Measurements from ENCODE around the gene TRIM26. TPM values are rescaled to one million over a fixed set of nuclear protein-coding genes. Genes with fewer than 3 reads are reported as not detected.

Gene TRIM26
- total RNA-seq, 6 experiments from 2014 or later = 28.8 to 47.5 (median 38.9) TPM

DNA sequence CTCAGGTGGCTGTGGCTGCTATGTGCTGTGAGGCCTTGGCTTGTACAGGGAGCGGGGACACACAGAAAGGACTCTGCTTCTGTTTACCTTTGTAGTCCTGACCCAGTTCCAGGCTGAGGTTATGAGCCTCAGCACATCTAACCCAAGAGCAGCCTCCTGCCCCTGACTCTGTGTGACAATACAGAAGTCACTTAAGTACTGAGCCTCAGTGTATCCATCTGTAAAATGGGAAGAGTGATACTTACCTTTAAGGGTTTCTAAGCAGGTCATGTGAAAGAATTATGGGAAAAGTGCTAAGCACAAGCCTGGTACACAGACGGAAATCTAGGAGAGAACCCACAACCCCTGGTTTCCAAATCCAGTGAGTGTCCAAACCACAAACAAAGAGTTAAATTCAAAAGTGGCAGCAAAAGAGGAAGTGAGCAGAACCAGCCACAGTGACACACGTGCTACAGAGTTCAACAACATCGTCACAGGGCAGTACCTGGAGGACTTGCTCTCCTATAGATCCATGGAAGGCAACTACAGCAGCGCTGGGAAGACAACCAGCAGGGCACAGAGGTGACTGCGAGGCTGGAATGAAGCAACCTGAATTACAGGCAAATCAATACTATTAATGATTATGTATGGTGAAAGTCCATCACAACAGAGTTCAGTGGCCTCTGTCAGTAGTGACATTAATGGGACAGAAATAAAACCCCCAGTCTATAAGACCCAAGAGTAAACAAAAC, 12.5 kb downstream of the TRIM26 start:
- ATAC-seq = peak; percentile 78 to 90 (median 87)
- 14% methylated on average over 6 of the region's 6 CpGs for WGBS (ENCODE audit: insufficient coverage, low coverage, low lambda C conversion rate, missing lambda C conversion rate)
- Histone ChIP-seq H3K27me3 (no peaks in the 10 kb centered on the region), H3K4me1 (peaks cover 0 to 60% (median 29%) of the 10 kb centered on the region in 4 donors), H3K9me3 (no peaks in the 10 kb centered on the region), H3K4me3 (peak overlapping the region in 1 of 3 donors; percentile 0), H3K36me3 (peaks cover 0 to 39% (median 18%) of the 10 kb centered on the region in 4 donors), H3K27ac (peak overlapping the region; percentile 33 to 86 (median 65))
- TF ChIP-seq, protein P1, sequence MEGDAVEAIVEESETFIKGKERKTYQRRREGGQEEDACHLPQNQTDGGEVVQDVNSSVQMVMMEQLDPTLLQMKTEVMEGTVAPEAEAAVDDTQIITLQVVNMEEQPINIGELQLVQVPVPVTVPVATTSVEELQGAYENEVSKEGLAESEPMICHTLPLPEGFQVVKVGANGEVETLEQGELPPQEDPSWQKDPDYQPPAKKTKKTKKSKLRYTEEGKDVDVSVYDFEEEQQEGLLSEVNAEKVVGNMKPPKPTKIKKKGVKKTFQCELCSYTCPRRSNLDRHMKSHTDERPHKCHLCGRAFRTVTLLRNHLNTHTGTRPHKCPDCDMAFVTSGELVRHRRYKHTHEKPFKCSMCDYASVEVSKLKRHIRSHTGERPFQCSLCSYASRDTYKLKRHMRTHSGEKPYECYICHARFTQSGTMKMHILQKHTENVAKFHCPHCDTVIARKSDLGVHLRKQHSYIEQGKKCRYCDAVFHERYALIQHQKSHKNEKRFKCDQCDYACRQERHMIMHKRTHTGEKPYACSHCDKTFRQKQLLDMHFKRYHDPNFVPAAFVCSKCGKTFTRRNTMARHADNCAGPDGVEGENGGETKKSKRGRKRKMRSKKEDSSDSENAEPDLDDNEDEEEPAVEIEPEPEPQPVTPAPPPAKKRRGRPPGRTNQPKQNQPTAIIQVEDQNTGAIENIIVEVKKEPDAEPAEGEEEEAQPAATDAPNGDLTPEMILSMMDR (IDR thresholded peaks at IDR 0.05) = no peak
- no peak for TF ChIP-seq POLR2A (IDR thresholded peaks at IDR 0.05)
- intact Hi-C loops (cut with DNase I) = no loop called here
- DNase-seq = peak; percentile 60 to 87 (median 84)

- TF ChIP-seq, protein P1 (IDR thresholded peaks at IDR 0.05) = no peak
- TF ChIP-seq POLR2A (IDR thresholded peaks at IDR 0.05) = no peak
- DNase-seq = no peak
- no peak for ATAC-seq
- 78% methylated on average over 19 of the region's 34 CpGs for WGBS (ENCODE audit: insufficient coverage, low coverage, low lambda C conversion rate, missing lambda C conversion rate)
- intact Hi-C loops (cut with DNase I) = no loop called here
- Histone ChIP-seq H3K4me3 (no peak overlapping the region), H3K27ac (no peak overlapping the region), H3K4me1 (peaks cover 0 to 37% (median 18%) of the 10 kb centered on the region in 4 donors), H3K9me3 (no peaks in the 10 kb centered on the region), H3K27me3 (no peaks in the 10 kb centered on the region), H3K36me3 (peaks cover 0 to 52% (median 25%) of the 10 kb centered on the region in 4 donors)
Observed at GRCh38 chr6:30198166-30199084, 14.8 kb downstream of the TRIM26 start.

- H3K36me3 ChIP-seq = peaks cover 0 to 63% (median 25%) of the 10 kb centered on the region in 4 donors
- H3K4me1 ChIP-seq = peaks cover 0 to 16% (median 8%) of the 10 kb centered on the region in 4 donors
- H3K27ac ChIP-seq = no peak overlapping the region
- TF ChIP-seq POLR2A (IDR thresholded peaks at IDR 0.05) = no peak
- TF ChIP-seq, protein P1 (IDR thresholded peaks at IDR 0.05) = no peak
- no peak for ATAC-seq
- no peak overlapping the region for H3K4me3 ChIP-seq
- intact Hi-C loops (cut with DNase I) = no loop called here
- H3K27me3 ChIP-seq = no peaks in the 10 kb centered on the region
- DNase-seq = no peak
- H3K9me3 ChIP-seq = no peaks in the 10 kb centered on the region
- 85% methylated on average over 5 of the region's 12 CpGs for WGBS (ENCODE audit: insufficient coverage, low coverage, low lambda C conversion rate, missing lambda C conversion rate)
Observed at GRCh38 chr6:30196376-30196775, 16.8 kb downstream of the TRIM26 start.

DNA sequence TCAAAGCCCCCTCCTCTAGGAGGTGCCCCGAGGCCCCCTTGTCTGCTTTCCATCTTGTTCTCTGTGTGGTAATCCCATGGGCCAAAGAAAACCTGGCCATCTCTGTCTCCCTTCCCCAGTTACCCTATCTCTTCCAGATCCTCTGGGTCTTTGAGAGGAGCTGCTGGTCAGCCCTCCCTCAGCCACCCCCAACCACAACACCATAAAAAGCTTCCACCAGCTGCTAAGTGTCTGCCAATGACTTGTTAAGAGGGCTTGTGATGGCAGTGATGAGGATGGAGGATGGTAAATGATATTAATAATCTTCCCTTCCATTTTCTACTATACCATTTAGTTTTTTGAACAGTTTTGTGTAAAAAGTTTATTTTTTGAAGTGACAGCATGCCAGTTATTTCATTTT, 17.3 kb downstream of the TRIM26 start:
- Histone ChIP-seq H3K27ac (no peak overlapping the region), H3K36me3 (peaks cover 0 to 67% (median 26%) of the 10 kb centered on the region in 4 donors), H3K27me3 (no peaks in the 10 kb centered on the region), H3K4me3 (no peak overlapping the region), H3K4me1 (peaks cover 0 to 12% (median 6%) of the 10 kb centered on the region in 4 donors), H3K9me3 (no peaks in the 10 kb centered on the region)
- WGBS (ENCODE audit: insufficient coverage, low coverage, low lambda C conversion rate, missing lambda C conversion rate) = no CpG with 5 or more reads among the region's 1 CpG
- TF ChIP-seq, protein P1 (IDR thresholded peaks at IDR 0.05) = no peak
- no peak for TF ChIP-seq POLR2A (IDR thresholded peaks at IDR 0.05)
- intact Hi-C loops (cut with DNase I) = no loop called here
- DNase-seq = no peak
- no peak for ATAC-seq
